ENCODE measurements around the gene SCYL2.

Gene SCYL2

DNA sequence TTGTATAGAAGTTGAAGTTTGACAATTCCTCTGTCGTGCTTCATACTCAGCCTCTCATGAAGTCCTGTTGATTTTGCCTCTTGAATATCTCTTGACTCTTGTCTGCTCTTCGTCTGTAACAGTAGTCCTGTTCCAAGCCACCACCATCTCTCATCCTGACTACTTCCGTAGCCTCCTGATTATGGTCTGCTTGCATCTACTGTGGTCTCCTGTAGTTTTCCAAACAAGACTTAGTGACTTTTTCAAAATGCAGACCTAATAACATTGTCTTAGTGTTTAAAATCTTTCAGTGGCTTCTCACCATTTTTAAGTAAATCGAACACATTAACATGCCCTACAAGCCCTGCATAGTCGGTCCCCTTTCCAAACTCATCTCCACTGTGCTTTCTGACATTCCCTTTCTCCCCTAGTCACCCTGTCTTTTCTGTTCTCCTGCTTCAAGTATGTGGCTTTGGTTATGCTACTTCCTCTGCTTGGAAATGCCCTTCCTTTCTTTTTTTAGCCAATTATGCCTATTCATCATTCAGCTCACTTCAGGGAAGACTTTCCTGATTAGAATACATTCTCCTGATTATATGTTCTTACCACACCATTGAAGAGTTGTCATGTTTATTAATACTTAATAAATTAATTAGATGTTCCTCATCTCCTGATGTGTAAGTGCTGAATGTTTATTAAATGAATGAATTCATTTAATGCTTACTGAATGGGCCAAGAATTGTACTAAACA, 2.0 kb downstream of the SCYL2 start:
- TF ChIP-seq TAF1 (IDR thresholded peaks at IDR 0.05; ENCODE audit: low read depth), result no peak
- no peak for TF ChIP-seq EGR1 (IDR thresholded peaks at IDR 0.05)
- no peak for TF ChIP-seq CREB1 (IDR thresholded peaks at IDR 0.05; ENCODE audit: low read depth)
- TF ChIP-seq, protein P1, sequence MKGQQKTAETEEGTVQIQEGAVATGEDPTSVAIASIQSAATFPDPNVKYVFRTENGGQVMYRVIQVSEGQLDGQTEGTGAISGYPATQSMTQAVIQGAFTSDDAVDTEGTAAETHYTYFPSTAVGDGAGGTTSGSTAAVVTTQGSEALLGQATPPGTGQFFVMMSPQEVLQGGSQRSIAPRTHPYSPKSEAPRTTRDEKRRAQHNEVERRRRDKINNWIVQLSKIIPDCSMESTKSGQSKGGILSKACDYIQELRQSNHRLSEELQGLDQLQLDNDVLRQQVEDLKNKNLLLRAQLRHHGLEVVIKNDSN (IDR thresholded peaks at IDR 0.05), result no peak
- no peak for TF ChIP-seq CEBPB (IDR thresholded peaks at IDR 0.05)
- TF ChIP-seq, protein P2, sequence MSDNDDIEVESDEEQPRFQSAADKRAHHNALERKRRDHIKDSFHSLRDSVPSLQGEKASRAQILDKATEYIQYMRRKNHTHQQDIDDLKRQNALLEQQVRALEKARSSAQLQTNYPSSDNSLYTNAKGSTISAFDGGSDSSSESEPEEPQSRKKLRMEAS (IDR thresholded peaks at IDR 0.05), result no peak
- TF ChIP-seq YY1 (IDR thresholded peaks at IDR 0.05; ENCODE audit: low read depth), result no peak
- no peak for TF ChIP-seq NFIC (IDR thresholded peaks at IDR 0.05)
- no peak for TF ChIP-seq EP300 (IDR thresholded peaks at IDR 0.05; ENCODE audit: borderline replicate concordance)
- no peak for TF ChIP-seq ZBTB7A (IDR thresholded peaks at IDR 0.05; ENCODE audit: low read depth)
- no peak for TF ChIP-seq TEAD4 (IDR thresholded peaks at IDR 0.05)
- TF ChIP-seq TCF12 (IDR thresholded peaks at IDR 0.05; ENCODE audit: low read depth), result no peak
- TF ChIP-seq, protein P3, sequence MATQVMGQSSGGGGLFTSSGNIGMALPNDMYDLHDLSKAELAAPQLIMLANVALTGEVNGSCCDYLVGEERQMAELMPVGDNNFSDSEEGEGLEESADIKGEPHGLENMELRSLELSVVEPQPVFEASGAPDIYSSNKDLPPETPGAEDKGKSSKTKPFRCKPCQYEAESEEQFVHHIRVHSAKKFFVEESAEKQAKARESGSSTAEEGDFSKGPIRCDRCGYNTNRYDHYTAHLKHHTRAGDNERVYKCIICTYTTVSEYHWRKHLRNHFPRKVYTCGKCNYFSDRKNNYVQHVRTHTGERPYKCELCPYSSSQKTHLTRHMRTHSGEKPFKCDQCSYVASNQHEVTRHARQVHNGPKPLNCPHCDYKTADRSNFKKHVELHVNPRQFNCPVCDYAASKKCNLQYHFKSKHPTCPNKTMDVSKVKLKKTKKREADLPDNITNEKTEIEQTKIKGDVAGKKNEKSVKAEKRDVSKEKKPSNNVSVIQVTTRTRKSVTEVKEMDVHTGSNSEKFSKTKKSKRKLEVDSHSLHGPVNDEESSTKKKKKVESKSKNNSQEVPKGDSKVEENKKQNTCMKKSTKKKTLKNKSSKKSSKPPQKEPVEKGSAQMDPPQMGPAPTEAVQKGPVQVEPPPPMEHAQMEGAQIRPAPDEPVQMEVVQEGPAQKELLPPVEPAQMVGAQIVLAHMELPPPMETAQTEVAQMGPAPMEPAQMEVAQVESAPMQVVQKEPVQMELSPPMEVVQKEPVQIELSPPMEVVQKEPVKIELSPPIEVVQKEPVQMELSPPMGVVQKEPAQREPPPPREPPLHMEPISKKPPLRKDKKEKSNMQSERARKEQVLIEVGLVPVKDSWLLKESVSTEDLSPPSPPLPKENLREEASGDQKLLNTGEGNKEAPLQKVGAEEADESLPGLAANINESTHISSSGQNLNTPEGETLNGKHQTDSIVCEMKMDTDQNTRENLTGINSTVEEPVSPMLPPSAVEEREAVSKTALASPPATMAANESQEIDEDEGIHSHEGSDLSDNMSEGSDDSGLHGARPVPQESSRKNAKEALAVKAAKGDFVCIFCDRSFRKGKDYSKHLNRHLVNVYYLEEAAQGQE (IDR thresholded peaks at IDR 0.05; ENCODE audit: low read depth), result no peak
- TF ChIP-seq RAD21 (IDR thresholded peaks at IDR 0.05; ENCODE audit: low read depth), result no peak
- TF ChIP-seq FOXM1 (IDR thresholded peaks at IDR 0.05; ENCODE audit: borderline replicate concordance, low read depth), result no peak

DNA sequence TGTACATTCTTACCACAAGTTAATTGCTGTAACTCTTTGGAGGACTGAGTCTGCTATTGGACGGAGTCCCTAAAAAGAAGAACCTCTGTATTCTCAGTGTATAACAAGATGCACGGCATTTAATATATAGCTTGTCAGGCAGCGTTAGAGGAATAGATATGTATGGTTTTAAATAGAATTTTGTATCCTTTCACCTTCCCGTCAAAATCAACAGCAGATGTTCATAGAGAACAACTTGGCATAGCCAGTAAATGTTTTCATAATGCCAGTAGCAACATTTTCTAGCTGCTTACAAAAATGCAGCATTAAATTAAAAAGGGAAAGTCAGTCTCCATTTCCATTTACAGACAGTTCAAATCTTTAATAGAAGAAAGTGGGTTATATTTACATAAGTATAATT, 6.8 kb downstream of the SCYL2 start:
- TF ChIP-seq, protein P1 (IDR thresholded peaks at IDR 0.05), result no peak

DNA sequence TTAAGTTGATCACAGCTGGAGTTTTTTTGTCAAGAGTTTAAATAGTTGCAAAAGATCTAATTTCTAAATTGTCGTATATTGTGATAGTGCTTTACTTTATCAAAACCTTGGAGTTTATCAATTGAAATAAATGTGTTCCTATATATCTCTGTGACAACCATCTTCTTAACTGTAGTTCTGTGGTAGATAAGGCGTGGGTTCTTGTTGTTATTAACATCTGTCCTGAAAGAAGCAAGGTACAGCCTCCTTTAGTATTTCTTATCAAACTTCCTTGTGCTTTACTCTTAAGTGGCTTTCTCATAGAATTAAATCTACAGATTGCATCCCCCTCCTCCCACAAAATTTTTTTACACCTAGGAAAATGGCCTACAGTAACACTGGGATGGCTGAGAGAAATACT, 7.3 kb downstream of the SCYL2 start:
- TF ChIP-seq CREB1 (IDR thresholded peaks at IDR 0.05; ENCODE audit: low read depth) (no peak), CEBPB (IDR thresholded peaks at IDR 0.05) (no peak), NFIC (IDR thresholded peaks at IDR 0.05) (no peak), TEAD4 (IDR thresholded peaks at IDR 0.05) (no peak), EP300 (IDR thresholded peaks at IDR 0.05; ENCODE audit: borderline replicate concordance) (no peak), FOXM1 (IDR thresholded peaks at IDR 0.05; ENCODE audit: borderline replicate concordance, low read depth) (no peak)
- TF ChIP-seq, protein P2 (IDR thresholded peaks at IDR 0.05), result no peak

DNA sequence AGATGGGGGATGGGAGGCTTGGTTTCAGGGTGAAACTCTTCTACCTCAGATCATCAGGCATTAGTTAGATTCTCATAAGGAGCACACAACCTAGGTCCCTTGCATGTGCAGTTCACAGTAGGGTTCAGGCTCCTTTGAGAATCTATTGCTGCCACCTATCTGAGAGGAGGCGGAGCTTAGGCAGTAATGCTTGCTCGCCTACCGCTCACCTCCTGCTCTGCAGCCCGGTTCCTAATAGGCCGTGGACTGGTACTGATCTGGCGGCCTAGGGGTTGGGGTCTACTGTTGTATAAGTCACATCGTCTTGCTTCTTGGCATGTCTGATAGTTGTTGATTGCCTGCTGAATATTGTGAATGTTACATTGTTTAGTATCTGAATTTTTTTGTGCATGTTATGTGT, 12.2 kb downstream of the SCYL2 start:
- TF ChIP-seq NFIC (IDR thresholded peaks at IDR 0.05) (no peak), EGR1 (IDR thresholded peaks at IDR 0.05) (no peak), YY1 (IDR thresholded peaks at IDR 0.05; ENCODE audit: low read depth) (no peak), TCF12 (IDR thresholded peaks at IDR 0.05; ENCODE audit: low read depth) (no peak), CEBPB (IDR thresholded peaks at IDR 0.05) (no peak), CREB1 (IDR thresholded peaks at IDR 0.05; ENCODE audit: low read depth) (no peak), EP300 (IDR thresholded peaks at IDR 0.05; ENCODE audit: borderline replicate concordance) (no peak), FOXM1 (IDR thresholded peaks at IDR 0.05; ENCODE audit: borderline replicate concordance, low read depth) (no peak), RAD21 (IDR thresholded peaks at IDR 0.05; ENCODE audit: low read depth) (no peak), ZBTB7A (IDR thresholded peaks at IDR 0.05; ENCODE audit: low read depth) (no peak), TAF1 (IDR thresholded peaks at IDR 0.05; ENCODE audit: low read depth) (no peak), TEAD4 (IDR thresholded peaks at IDR 0.05) (no peak)
- TF ChIP-seq, protein P2 (IDR thresholded peaks at IDR 0.05), result no peak
- TF ChIP-seq, protein P1 (IDR thresholded peaks at IDR 0.05), result no peak
- TF ChIP-seq, protein P3 (IDR thresholded peaks at IDR 0.05; ENCODE audit: low read depth), result no peak

DNA sequence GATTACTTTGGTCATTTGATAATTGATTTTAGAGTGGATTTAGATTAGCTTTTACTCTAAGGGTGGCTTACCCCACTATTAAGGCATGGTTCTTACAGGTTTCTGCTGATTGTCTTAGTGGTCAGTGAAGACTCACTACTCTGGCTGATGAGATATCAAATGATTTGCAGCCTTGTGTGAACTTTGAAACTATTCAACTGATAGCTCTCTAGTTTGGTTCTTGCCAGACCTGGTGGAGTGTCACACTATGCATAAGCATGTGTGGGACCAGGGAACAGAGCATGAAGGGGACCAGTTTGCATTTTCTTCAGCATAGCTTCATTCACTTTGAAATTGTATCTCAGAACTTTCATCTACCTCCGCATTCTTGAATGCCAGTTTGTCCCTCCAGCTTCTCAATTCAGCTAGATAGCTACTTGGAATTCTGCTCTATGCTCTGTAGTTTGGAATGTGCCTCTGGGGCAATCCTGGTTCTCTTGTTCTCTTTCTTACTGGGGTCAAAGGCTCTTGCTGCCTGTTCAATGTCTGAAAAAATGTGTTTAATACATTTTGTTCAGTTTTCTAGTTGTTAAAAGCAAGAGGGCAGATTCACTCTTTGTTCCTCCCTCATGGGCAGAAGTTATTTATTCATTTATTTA, 12.7 kb downstream of the SCYL2 start:
- TF ChIP-seq RAD21 (IDR thresholded peaks at IDR 0.05; ENCODE audit: low read depth) (no peak), CEBPB (IDR thresholded peaks at IDR 0.05) (no peak), YY1 (IDR thresholded peaks at IDR 0.05; ENCODE audit: low read depth) (no peak), ZBTB7A (IDR thresholded peaks at IDR 0.05; ENCODE audit: low read depth) (no peak), CREB1 (IDR thresholded peaks at IDR 0.05; ENCODE audit: low read depth) (no peak), TAF1 (IDR thresholded peaks at IDR 0.05; ENCODE audit: low read depth) (no peak), EGR1 (IDR thresholded peaks at IDR 0.05) (no peak), EP300 (IDR thresholded peaks at IDR 0.05; ENCODE audit: borderline replicate concordance) (no peak), TEAD4 (IDR thresholded peaks at IDR 0.05) (no peak)
- TF ChIP-seq, protein P1 (IDR thresholded peaks at IDR 0.05), result no peak
- TF ChIP-seq, protein P3 (IDR thresholded peaks at IDR 0.05; ENCODE audit: low read depth), result no peak
- TF ChIP-seq, protein P2 (IDR thresholded peaks at IDR 0.05), result no peak
